Measurements from ENCODE around the gene CITED2.

GRCh38 chr6:139376604-139377218 is 2.3 kb upstream of the CITED2 start:
- TF ChIP-seq CTCF (IDR thresholded peaks at IDR 0.05; ENCODE audit: insufficient read depth, low read depth, low read length) = no peak
- TF ChIP-seq EZH2 (IDR thresholded peaks at IDR 0.05; ENCODE audit: insufficient read depth, low read length) = no peak
